ENCODE measurements around the gene SYNPO2.

SYNPO2 gene

GRCh38 chr4:119100655-119101054, 212.0 kb downstream of the SYNPO2 start:
- Histone ChIP-seq H2AFZ (ENCODE audit: low read length) (no peak overlapping the region), H3K9ac (ENCODE audit: low read depth, low read length, poor library complexity, severe bottlenecking) (no peak overlapping the region), H3F3A (ENCODE audit: low read depth) (no peaks in the 10 kb centered on the region), H3K36me3 (ENCODE audit: insufficient read depth, low read length) (no peaks in the 10 kb centered on the region), H4K20me1 (ENCODE audit: insufficient read depth, low read length, poor library complexity, severe bottlenecking) (no peaks in the 10 kb centered on the region), H3K9me2 (replicated peaks; ENCODE audit: low read depth, low read length) (no peaks in the 10 kb centered on the region), H3K4me1 (ENCODE audit: insufficient read depth, low read length, poor library complexity, severe bottlenecking) (peaks cover 23% of the 10 kb centered on the region), H3K4me3 (ENCODE audit: low read length, poor library complexity, severe bottlenecking) (no peak overlapping the region), H3K79me2 (ENCODE audit: insufficient read depth, low read length) (no peaks in the 10 kb centered on the region), H3K27me3 (ENCODE audit: insufficient read depth, low read length, poor library complexity, severe bottlenecking) (no peaks in the 10 kb centered on the region), H3K4me2 (ENCODE audit: low read depth, low read length, poor library complexity, severe bottlenecking) (no peak overlapping the region), H3K9me3 (ENCODE audit: insufficient read depth, low read depth, low read length) (no peaks in the 10 kb centered on the region)
- TF ChIP-seq CTCF (conservative IDR thresholded peaks at IDR 0.05; ENCODE audit: low read length) (no peak), EZH2phosphoT487 (IDR thresholded peaks at IDR 0.05; ENCODE audit: borderline replicate concordance) (no peak)

- no peaks in the 10 kb centered on the region for H3K36me3 ChIP-seq (ENCODE audit: insufficient read depth, low read length)
- H3K4me3 ChIP-seq (ENCODE audit: low read length, poor library complexity, severe bottlenecking): no peak overlapping the region
- no peaks in the 10 kb centered on the region for H3K9me2 ChIP-seq (replicated peaks; ENCODE audit: low read depth, low read length)
- TF ChIP-seq EZH2phosphoT487 (IDR thresholded peaks at IDR 0.05; ENCODE audit: borderline replicate concordance) (no peak), CTCF (conservative IDR thresholded peaks at IDR 0.05; ENCODE audit: low read length) (no peak)
- no peak overlapping the region for H3K9ac ChIP-seq (ENCODE audit: low read depth, low read length, poor library complexity, severe bottlenecking)
- H3K9me3 ChIP-seq (ENCODE audit: insufficient read depth, low read depth, low read length): no peaks in the 10 kb centered on the region
- H3K4me2 ChIP-seq (ENCODE audit: low read depth, low read length, poor library complexity, severe bottlenecking): no peak overlapping the region
- no peak overlapping the region for H2AFZ ChIP-seq (ENCODE audit: low read length)
- H3K79me2 ChIP-seq (ENCODE audit: insufficient read depth, low read length): no peaks in the 10 kb centered on the region
- H3F3A ChIP-seq (ENCODE audit: low read depth): no peaks in the 10 kb centered on the region
- H3K27me3 ChIP-seq (ENCODE audit: insufficient read depth, low read length, poor library complexity, severe bottlenecking): no peaks in the 10 kb centered on the region
- no peaks in the 10 kb centered on the region for H4K20me1 ChIP-seq (ENCODE audit: insufficient read depth, low read length, poor library complexity, severe bottlenecking)
- peaks cover 34% of the 10 kb centered on the region for H3K4me1 ChIP-seq (ENCODE audit: insufficient read depth, low read length, poor library complexity, severe bottlenecking)
Observed at GRCh38 chr4:119103263-119103662, 214.6 kb downstream of the SYNPO2 start.

GRCh38 chr4:119104644-119105273, 216.1 kb downstream of the SYNPO2 start:
- Histone ChIP-seq H3K79me2 (ENCODE audit: insufficient read depth, low read length) (no peaks in the 10 kb centered on the region), H3K4me3 (ENCODE audit: low read length, poor library complexity, severe bottlenecking) (no peak overlapping the region), H3K9ac (ENCODE audit: low read depth, low read length, poor library complexity, severe bottlenecking) (no peak overlapping the region), H2AFZ (ENCODE audit: low read length) (no peak overlapping the region), H3K27me3 (ENCODE audit: insufficient read depth, low read length, poor library complexity, severe bottlenecking) (no peaks in the 10 kb centered on the region), H3F3A (ENCODE audit: low read depth) (no peaks in the 10 kb centered on the region), H3K4me2 (ENCODE audit: low read depth, low read length, poor library complexity, severe bottlenecking) (peak overlapping the region; percentile 64), H4K20me1 (ENCODE audit: insufficient read depth, low read length, poor library complexity, severe bottlenecking) (no peaks in the 10 kb centered on the region), H3K9me3 (ENCODE audit: insufficient read depth, low read depth, low read length) (no peaks in the 10 kb centered on the region), H3K36me3 (ENCODE audit: insufficient read depth, low read length) (no peaks in the 10 kb centered on the region), H3K9me2 (replicated peaks; ENCODE audit: low read depth, low read length) (no peaks in the 10 kb centered on the region), H3K4me1 (ENCODE audit: insufficient read depth, low read length, poor library complexity, severe bottlenecking) (peaks cover 34% of the 10 kb centered on the region)
- TF ChIP-seq EZH2phosphoT487 (IDR thresholded peaks at IDR 0.05; ENCODE audit: borderline replicate concordance): no peak
- no peak for TF ChIP-seq CTCF (conservative IDR thresholded peaks at IDR 0.05; ENCODE audit: low read length)

All from Loucy (cell line).